Choroid plexus epithelial cell (primary cell): ENCODE results near the gene SYK.

ENCODE experiments used
- DNase-seq: peaks from one replicate; pipeline ENCODE4 v3.0.0-alpha.2; 2010; ENCODE audit warnings: low read depth
- H3K4me3 ChIP-seq: 2 replicates; pipeline ENCODE4 v1.5.1; 2011; ENCODE audit warnings: low read depth, mild to moderate bottlenecking, control low read depth, low read length, moderate library complexity
- TF ChIP-seq, protein P1 (sequence below): conservative IDR thresholded peaks from 2 replicates; pipeline ENCODE4 v1.5.1; 2011; ENCODE audit warnings: low read depth, mild to moderate bottlenecking, control low read depth, inconsistent platforms, low read length, moderate library complexity

SYK gene

GRCh38 chr9:90903766-90904424, 102.3 kb downstream of the SYK start:
- no peak overlapping the region for H3K4me3 ChIP-seq
- no peak for DNase-seq
- TF ChIP-seq, protein P1, sequence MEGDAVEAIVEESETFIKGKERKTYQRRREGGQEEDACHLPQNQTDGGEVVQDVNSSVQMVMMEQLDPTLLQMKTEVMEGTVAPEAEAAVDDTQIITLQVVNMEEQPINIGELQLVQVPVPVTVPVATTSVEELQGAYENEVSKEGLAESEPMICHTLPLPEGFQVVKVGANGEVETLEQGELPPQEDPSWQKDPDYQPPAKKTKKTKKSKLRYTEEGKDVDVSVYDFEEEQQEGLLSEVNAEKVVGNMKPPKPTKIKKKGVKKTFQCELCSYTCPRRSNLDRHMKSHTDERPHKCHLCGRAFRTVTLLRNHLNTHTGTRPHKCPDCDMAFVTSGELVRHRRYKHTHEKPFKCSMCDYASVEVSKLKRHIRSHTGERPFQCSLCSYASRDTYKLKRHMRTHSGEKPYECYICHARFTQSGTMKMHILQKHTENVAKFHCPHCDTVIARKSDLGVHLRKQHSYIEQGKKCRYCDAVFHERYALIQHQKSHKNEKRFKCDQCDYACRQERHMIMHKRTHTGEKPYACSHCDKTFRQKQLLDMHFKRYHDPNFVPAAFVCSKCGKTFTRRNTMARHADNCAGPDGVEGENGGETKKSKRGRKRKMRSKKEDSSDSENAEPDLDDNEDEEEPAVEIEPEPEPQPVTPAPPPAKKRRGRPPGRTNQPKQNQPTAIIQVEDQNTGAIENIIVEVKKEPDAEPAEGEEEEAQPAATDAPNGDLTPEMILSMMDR: no peak

DNA sequence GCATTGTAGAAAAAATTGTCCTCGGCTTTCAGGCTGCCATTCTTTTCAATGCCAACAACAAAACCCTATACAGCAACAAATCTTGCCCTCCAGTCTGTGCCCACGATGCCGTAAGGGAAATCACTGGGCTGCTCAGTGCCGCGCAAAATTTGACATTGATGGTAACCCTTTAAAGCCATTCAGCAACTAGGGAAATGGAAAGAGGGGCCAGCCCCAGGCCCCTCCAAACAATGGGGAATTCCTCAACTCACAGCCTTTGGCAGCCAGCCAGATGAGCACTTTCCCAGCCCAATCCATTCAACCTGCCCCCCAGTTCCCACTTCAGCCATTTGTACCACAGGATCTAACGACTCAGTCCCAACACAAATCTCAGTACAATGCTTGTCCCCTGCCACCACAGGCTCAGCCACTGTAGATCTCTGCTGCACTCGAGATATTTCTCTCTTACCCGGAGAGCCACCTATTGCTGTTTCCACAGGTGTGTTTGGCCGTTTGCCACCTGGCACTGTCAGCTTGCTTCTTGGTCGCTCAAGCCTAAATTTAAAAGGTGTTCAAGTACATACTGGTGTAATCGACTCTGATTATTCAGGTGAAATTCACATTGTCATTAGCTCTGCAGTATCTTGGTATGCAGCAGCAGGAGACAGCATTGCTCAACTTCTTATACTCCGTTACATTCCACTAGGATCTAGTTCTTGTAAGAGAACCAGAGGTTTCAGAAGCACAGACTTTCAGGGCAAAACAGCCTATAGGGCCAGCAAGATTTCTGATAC, 103.3 kb downstream of the SYK start:
- TF ChIP-seq, protein P1: no peak
- peak; percentile 56 for DNase-seq
- no peak overlapping the region for H3K4me3 ChIP-seq

GRCh38 chr9:90905822-90906221, 104.2 kb downstream of the SYK start:
- TF ChIP-seq, protein P1: no peak
- no peak for DNase-seq
- no peak overlapping the region for H3K4me3 ChIP-seq

DNA sequence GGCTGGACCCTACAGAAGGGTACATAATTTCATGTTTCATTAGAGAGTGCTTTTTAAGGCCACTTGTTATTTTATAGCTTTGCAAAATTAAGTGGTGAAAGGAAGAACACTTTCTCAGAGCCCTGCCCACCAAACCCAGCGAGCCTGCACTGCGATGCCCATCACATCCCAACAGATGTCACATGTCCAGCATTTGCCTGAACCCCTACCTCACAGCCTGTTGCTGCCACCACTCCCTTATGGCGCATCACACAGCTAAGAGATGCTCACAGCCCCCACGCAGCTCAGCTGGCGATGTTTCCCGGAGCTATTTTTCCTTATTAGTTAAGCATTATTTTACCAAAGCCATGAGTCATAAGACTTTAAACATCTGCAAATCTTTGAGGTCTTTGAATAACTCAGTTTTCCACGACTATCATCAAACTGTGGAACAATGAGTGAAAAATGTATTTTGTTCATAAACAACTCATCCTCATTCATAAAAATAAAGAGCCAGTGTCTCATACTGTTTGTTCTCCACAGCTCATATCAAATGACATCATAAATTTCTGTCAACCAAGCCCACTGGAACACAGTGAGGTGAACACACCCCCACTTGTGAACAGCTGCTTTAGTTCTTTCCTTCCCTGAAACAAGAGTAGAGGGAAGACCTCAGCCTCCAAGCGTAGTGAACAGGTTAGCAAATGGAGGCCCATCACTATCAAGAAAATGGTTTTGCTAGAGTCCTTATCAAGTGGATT, 104.9 kb downstream of the SYK start:
- H3K4me3 ChIP-seq: no peak overlapping the region
- TF ChIP-seq, protein P1: no peak
- no peak for DNase-seq

DNA sequence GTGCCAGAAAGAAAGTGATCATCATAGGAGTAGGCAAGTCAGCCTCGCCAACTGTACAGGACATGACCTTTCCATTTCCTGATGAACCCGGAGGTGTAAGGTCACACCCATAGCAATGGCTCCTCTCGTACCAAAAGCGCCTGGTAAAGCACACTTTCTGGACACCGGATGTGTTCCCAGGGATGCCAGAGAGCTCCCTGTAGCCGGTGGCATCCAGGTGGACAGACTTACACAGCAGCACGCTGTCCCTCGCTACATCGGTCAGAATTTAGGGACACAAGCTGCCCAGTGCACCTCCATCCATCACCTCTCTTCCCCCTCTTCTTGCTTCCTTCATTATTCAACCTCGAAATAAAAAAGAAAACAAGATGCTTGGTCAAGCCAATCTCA, 105.4 kb downstream of the SYK start:
- TF ChIP-seq, protein P1: no peak
- DNase-seq: no peak
- no peak overlapping the region for H3K4me3 ChIP-seq

- no peak for DNase-seq
- TF ChIP-seq, protein P1: no peak
- no peak overlapping the region for H3K4me3 ChIP-seq
These were observed 106.2 kb downstream of the SYK start for GRCh38 chr9:90907790-90908189.
